Ishikawa (cell line): ENCODE data around the gene LRRC10B.

Experiments used
- FOXM1 ChIP-seq: IDR thresholded peaks from 2 replicates; pipeline ENCODE4 v1.6.1; 2012; ENCODE audit warnings: low read depth, borderline replicate concordance
- RAD21 ChIP-seq: IDR thresholded peaks from 2 replicates; pipeline ENCODE4 v1.6.1; 2012; ENCODE audit warnings: low read depth
- TAF1 ChIP-seq: IDR thresholded peaks from 2 replicates; pipeline ENCODE4 v1.6.1; 2012; ENCODE audit warnings: low read depth, mild to moderate bottlenecking
- YY1 ChIP-seq: IDR thresholded peaks from 2 replicates; pipeline ENCODE4 v1.6.1; 2012; ENCODE audit warnings: low read depth
- ZBTB7A ChIP-seq: IDR thresholded peaks from 2 replicates; pipeline ENCODE4 v1.6.1; 2012; ENCODE audit warnings: low read depth
- TF ChIP-seq, protein P1 (sequence below): IDR thresholded peaks from 2 replicates; pipeline ENCODE4 v1.6.1; 2012; ENCODE audit warnings: low read depth, mild to moderate bottlenecking

DNA sequence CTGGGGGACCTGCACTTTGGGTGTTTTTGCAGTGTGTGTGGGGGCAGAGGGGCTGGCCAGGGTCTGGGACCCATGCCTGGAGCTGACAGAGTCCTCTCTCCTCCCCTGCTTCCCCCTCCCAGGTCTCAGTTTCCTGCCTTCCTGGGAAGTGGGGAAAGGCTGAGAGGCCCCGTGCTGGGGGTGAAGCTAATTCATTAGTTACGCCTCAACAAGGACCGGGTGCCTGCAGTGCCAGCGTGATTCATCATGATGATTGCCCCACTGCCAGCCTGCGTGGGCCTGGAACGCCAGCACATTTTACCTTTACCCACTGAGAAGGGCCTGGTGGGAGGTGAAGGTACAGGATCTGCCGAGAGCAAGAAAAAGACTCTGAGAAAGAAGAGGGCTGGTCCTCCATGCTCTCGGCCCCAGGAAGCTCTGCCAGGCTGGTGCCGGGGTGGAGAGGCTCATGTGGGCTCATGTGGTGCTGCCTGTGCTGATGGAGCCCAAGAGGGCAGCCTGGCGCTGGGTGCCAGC is 2.9 kb upstream of the LRRC10B start:
- TF ChIP-seq YY1, result no peak
- no peak for TF ChIP-seq FOXM1
- TF ChIP-seq TAF1, result no peak
- no peak for TF ChIP-seq RAD21
- TF ChIP-seq ZBTB7A, result no peak
- TF ChIP-seq, protein P1, sequence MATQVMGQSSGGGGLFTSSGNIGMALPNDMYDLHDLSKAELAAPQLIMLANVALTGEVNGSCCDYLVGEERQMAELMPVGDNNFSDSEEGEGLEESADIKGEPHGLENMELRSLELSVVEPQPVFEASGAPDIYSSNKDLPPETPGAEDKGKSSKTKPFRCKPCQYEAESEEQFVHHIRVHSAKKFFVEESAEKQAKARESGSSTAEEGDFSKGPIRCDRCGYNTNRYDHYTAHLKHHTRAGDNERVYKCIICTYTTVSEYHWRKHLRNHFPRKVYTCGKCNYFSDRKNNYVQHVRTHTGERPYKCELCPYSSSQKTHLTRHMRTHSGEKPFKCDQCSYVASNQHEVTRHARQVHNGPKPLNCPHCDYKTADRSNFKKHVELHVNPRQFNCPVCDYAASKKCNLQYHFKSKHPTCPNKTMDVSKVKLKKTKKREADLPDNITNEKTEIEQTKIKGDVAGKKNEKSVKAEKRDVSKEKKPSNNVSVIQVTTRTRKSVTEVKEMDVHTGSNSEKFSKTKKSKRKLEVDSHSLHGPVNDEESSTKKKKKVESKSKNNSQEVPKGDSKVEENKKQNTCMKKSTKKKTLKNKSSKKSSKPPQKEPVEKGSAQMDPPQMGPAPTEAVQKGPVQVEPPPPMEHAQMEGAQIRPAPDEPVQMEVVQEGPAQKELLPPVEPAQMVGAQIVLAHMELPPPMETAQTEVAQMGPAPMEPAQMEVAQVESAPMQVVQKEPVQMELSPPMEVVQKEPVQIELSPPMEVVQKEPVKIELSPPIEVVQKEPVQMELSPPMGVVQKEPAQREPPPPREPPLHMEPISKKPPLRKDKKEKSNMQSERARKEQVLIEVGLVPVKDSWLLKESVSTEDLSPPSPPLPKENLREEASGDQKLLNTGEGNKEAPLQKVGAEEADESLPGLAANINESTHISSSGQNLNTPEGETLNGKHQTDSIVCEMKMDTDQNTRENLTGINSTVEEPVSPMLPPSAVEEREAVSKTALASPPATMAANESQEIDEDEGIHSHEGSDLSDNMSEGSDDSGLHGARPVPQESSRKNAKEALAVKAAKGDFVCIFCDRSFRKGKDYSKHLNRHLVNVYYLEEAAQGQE, result no peak
